NCI-H1436 treated with DMSO at 0.1 percent for 48 hours (cell line): ENCODE measurements around the gene FRRS1.
"Not testable (repeated sequence)": the region's sequence is repeated elsewhere in the genome, so short reads cannot be mapped to it uniquely, and the experiment has no call there.

Experiments used
- DNase-seq: peaks from one replicate; lab custom pipeline; 2025; lab: John Stamatoyannopoulos, UW

The FRRS1 gene

GRCh38 chr1:99764909-99765308 lies 1.5 kb downstream of the FRRS1 start:
- no peak for DNase-seq

DNA sequence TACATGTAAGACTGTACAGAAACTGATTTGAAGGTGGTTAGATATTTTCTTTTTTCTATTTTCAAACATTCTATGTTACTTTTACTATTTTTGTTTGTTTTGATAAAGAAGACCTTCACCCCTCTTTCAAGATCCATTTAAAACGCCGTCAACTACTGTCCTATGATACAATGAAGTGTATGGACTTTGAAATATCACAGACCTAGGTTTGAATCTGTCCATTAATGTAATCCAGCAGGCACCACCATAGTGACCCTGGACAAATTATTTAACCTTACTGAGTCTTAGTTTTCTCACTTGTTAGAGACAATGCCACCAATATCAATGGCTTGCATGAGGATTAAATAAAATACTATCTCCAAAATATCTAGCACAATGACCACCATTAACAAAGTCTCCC lies 2.0 kb downstream of the FRRS1 start:
- DNase-seq = no peak

DNA sequence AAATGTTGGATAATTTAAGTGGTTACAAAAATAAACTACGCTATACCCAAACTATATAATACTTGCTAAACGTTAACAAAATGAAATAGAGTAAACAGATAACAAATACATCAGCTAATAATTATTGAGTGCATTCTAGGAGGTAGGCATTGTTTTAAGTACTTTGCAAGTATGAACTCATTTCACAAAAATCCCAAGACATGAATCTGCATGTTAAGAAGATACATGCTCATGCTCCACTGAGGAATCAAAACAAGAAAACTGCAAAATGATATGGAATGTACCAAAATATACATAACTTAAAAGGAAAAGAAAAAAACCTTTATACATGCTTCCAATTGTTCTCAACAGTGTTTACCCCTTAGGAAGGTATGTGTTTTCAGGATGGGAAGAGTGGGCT lies 2.5 kb downstream of the FRRS1 start:
- no peak for DNase-seq

GRCh38 chr1:99761774-99762173 lies 4.7 kb downstream of the FRRS1 start:
- DNase-seq = no peak

DNA sequence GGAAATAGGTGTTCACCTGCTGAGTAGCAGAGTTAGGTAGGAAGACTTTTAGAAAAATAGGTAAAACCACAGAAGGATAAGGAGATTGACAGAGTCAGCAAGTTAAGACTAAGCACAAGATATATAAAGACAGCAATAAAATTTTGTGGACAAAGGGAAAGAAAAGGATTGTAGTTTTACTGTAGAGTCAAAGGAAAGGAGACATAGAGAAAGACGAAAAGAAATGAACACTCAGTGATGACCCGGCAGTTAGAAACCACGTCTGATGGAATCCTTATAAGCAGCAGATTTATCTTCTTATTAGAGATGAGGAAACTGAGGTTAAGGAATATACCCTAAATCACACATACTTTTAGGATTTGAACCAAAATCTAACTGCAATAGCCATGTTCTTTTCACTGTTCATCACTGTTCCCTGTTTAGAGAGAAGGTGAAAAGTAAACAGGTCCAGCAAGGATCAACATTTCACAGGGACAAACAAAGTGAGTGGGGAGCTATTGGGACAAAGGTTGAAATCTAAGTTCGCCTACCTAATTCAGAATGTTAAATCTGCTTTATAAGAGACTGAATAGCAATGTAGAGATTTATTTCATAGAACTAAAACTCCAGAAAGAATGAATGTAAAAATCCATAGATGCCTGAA lies 6.8 kb downstream of the FRRS1 start:
- DNase-seq = no peak

DNA sequence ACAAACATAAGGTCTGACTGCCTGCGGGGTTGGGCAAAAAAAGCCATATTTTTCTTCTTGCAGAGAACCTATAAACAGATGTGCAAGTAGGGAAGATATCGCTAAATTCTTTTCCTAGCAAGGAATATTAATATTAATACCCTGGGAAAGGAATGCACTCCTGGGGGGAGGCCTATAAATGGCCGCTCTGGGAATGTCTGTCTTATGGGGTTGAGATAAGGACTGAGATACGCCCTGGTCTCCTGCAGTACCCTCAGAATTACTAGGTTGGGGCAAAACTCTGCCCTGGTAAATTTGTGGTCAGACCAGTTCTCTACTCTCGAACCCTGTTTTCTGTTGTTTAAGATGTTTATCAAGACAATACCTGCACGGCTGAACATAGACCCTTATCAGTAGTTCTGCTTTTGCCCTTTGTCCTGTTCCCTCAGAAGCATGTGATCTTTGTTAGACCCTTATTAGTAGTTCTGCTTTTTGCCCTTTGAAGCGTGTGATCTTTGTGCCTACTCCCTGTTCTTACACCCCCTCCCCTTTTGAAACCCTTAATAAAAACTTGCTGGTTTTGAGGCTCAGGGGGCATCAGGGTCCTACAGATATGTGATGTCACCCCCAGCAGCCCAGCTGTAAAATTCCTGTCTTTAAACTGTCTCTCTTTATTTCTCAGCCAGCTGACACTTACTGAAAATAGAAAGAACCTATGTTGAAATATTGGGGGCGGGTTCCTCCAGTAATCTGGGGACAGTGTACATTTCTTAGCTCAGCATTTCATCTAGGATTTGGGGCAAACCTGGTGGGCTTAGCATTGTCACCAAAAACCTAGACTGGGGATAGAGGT lies 7.5 kb downstream of the FRRS1 start:
- not testable (repeated sequence) for DNase-seq

DNA sequence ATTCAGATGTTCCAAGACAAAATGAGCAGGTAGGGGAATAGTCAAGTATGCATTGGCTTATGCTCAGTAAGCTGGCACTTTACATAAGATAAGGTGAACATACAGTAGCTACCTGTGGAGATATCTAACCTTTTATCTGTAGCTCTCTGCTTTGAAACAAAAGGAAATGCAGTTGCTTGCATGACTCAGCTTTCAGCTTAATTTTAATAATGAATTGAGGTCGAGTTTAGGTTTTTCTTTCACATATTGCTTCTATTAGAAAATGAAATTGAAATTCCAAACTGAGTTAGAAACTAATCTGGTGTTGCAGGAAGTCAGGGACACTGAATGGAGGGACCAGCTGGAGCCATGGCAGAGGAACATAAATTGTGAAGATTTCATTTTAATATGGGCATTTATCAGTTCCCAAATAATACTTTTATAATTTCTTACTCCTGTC lies 8.3 kb downstream of the FRRS1 start:
- no peak for DNase-seq

DNA sequence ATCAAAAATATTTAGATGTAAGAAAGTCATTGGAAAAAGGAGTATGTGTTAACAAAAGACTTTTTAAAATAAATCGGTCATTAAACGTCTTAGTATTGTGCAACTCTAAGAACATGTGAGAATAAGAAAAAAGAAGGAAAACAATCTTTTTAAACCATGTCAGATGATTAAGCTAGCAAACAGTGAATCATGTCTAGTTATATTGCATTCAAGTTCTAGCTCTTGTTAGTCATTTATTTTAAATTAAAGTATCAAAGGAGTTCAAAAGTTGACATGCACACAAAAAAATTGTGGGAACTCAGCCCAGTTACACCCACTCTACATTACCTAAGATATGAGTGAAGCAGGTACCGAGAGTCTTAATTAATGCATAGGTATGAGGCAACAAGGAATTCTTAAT lies 9.8 kb downstream of the FRRS1 start:
- DNase-seq = no peak

- DNase-seq = no peak
These were observed 10.8 kb downstream of the FRRS1 start for GRCh38 chr1:99755664-99756063.

- DNase-seq = no peak
These were observed 11.7 kb downstream of the FRRS1 start for GRCh38 chr1:99754697-99755096.

- DNase-seq = no peak
These were observed 12.3 kb downstream of the FRRS1 start for GRCh38 chr1:99754055-99754626.

DNA sequence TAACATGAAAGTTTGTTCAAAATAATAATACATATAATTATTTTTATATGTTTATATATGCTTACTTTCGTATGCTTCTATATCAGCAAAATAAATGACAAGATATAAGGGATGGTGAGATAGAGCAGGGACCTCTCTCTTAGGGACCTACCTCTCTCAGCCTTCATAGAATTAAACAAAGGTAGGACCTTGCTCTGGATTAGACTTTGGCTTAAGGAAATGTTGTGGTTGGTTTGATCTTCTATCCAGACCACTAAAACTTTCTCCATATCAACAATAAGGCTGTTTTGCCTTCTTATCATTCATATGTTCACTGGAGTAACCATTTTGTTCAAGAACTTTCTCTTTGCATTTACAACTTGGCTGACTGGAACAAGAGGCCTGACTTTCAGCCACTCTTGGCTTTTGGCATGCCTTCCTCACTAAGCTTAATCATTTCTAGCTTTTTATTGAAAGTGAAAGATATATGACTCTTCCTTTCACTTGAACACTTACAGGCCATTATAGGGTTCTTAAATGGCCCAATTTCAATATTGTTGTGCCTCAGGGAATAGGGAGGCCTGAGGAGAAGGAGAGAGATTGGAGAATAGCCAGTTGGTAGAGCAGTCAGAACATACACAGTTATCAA lies 14.4 kb downstream of the FRRS1 start:
- no peak for DNase-seq

DNA sequence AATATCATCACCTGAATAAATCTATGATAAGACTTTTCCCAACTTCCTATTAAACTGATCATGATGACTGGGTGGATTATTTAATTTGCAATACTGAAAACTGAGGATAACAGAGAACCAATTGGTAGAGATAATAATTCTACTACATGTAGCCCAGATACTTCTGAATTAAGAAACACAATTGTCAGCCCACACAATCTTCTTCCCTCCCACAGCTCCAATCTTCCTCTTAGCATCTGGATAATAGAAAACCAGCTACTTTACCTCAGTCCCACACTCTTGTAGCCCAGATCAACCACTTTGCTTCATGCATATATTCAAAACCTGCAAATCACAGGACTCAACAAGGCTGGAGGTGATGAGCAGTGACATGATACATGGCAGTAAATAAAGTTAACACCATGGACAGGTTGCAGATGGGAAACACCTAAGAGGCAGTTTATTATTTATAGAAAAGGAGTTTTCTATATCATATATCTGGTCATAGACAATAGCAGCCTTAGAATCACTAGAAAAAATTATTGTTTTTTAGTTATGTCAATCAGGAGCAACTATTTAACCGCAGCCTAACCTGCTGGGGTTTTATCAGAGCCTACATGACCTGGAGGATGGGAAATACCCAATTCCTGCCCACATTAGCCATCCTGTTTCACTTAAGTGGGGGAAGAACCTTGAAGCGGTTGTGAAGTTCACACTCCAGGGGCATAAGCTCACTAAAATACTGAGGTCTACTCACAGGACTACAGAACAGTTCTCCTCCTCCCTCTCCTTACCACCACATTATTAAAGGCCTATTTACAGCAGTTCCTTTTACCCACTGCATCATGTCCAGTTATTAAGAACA lies 16.7 kb downstream of the FRRS1 start:
- DNase-seq = no peak

- DNase-seq = no peak
These were observed 18.0 kb downstream of the FRRS1 start for GRCh38 chr1:99748419-99748818.

- no peak for DNase-seq
These were observed 20.8 kb downstream of the FRRS1 start for GRCh38 chr1:99745684-99746083.

- no peak for DNase-seq
These were observed 21.4 kb downstream of the FRRS1 start for GRCh38 chr1:99745061-99745460.

GRCh38 chr1:99740141-99740540 lies 26.3 kb downstream of the FRRS1 start:
- no peak for DNase-seq

DNA sequence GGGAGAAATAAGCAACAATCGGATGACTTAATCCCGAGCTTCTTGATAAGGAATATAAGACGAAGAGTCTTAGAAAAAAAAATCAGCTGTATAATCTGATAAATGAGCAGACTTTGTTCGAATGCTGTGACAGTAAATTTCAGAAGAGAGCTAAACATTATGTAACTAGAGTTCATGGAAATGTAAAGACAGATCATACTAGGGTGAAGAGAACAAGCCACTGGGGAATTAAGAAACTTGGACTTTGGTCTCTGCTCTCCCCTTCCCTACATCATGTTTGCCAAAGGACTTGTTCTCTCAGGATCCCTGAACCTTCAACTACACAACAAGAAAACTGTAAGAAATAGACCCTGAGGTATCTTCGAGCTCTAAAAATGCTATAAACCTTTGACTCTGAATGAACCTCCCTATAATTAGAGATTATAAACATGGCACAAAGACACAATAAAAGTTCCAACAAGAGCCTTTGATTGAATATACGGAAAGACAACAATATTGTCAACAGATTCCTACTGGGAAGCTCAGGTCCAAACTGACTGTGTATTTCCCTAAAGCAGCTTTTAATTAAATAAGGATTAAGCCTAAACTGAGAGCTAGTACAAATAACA lies 27.5 kb downstream of the FRRS1 start:
- DNase-seq = no peak

DNA sequence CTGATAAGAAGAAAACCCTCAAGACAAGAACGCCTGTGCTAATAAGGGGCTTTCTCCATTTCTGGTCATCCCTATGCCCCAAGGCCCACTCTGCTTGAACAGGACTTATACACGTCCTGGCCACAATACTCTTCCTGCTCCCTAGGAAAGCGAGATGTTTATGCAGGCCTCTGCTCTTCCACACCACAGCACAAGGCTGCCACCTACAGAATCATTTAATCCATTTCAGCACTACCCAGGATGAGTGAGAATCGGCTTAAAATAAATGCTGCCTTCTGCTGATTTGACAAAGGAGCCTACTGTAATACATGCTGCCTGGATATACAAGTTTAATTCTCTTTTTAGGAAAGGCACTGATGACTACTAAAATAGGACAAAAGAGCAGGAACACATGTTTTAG lies 29.4 kb downstream of the FRRS1 start:
- peak; percentile 5 for DNase-seq

- no peak for DNase-seq
These were observed 30.6 kb downstream of the FRRS1 start for GRCh38 chr1:99735852-99736251.

GRCh38 chr1:99731384-99731783 lies 35.1 kb downstream of the FRRS1 start:
- no peak for DNase-seq
